Kidney epithelial cell (primary cell): ENCODE results near the gene KLF12. TPM values are rescaled to one million over a fixed set of nuclear protein-coding genes. Genes with fewer than 3 reads are reported as not detected.

Experiments
- DNase-seq: peaks from one replicate; pipeline ENCODE4 v3.0.0-alpha.2; 2010; ENCODE audit warnings: low read depth
- H3K27me3 ChIP-seq: 2 replicates; pipeline ENCODE4 v1.6.0; 2011; ENCODE audit warnings: low read length; ENCODE audit not compliant: control insufficient read depth, insufficient read depth
- H3K36me3 ChIP-seq: 2 replicates; pipeline ENCODE4 v1.5.1; 2011; ENCODE audit warnings: low read length; ENCODE audit not compliant: control insufficient read depth, insufficient read depth
- H3K4me3 ChIP-seq: 2 replicates; pipeline ENCODE4 v1.5.1; 2011; ENCODE audit warnings: low read depth, mild to moderate bottlenecking, control low read depth, low read length
- CTCF ChIP-seq: IDR thresholded peaks from 2 replicates; pipeline ENCODE4 v1.5.1; 2011; ENCODE audit warnings: mild to moderate bottlenecking, moderate library complexity, low read length, control low read depth, inconsistent platforms; ENCODE audit not compliant: insufficient read depth, poor library complexity, severe bottlenecking
- total RNA-seq: library from RNA; depleted of rRNA; stranded (reverse); fragments of >200 nt; gene quantifications from 2 replicates; pipeline ENCODE4 v1.2.3, GENCODE V29; 2015

KLF12 gene
- total RNA-seq, 1 donor from 2014 or later = 13.1 TPM

GRCh38 chr13:74154981-74155380, 20.8 kb upstream of the KLF12 start:
- no peak for DNase-seq

GRCh38 chr13:74153316-74153715, 19.1 kb upstream of the KLF12 start:
- TF ChIP-seq CTCF = no peak
- H3K36me3 ChIP-seq = no peaks in the 10 kb centered on the region
- DNase-seq = no peak
- H3K27me3 ChIP-seq = no peaks in the 10 kb centered on the region
- H3K4me3 ChIP-seq = no peak overlapping the region

More at GRCh38 chr13:74154981-74155380, 20.8 kb upstream of the KLF12 start:
- Histone ChIP-seq H3K4me3 (no peak overlapping the region), H3K36me3 (no peaks in the 10 kb centered on the region), H3K27me3 (no peaks in the 10 kb centered on the region)
- TF ChIP-seq CTCF = no peak

- no peak for DNase-seq
- H3K4me3 ChIP-seq = no peak overlapping the region
These were observed 17.7 kb upstream of the KLF12 start for GRCh38 chr13:74151859-74152258.

GRCh38 chr13:74148352-74148751, 14.1 kb upstream of the KLF12 start:
- no peaks in the 10 kb centered on the region for H3K36me3 ChIP-seq
- DNase-seq = no peak
- H3K27me3 ChIP-seq = no peaks in the 10 kb centered on the region
- TF ChIP-seq CTCF = no peak
- no peak overlapping the region for H3K4me3 ChIP-seq

More at GRCh38 chr13:74151859-74152258, 17.7 kb upstream of the KLF12 start:
- H3K27me3 ChIP-seq = no peaks in the 10 kb centered on the region
- TF ChIP-seq CTCF = no peak
- H3K36me3 ChIP-seq = no peaks in the 10 kb centered on the region

- Histone ChIP-seq H3K36me3 (no peaks in the 10 kb centered on the region), H3K4me3 (no peak overlapping the region), H3K27me3 (no peaks in the 10 kb centered on the region)
- TF ChIP-seq CTCF = no peak
- no peak for DNase-seq
These were observed 11.2 kb upstream of the KLF12 start for GRCh38 chr13:74145249-74145975.

- Histone ChIP-seq H3K27me3 (no peaks in the 10 kb centered on the region), H3K4me3 (no peak overlapping the region), H3K36me3 (no peaks in the 10 kb centered on the region)
- TF ChIP-seq CTCF = no peak
- no peak for DNase-seq
These were observed 10.1 kb upstream of the KLF12 start for GRCh38 chr13:74144269-74144668.
